NCI-H1694 (cell line): Measurements from ENCODE around the gene TRAPPC11.

Experiments used
- DNase-seq: peaks from one replicate; lab custom pipeline; 2025; lab: John Stamatoyannopoulos, UW

The TRAPPC11 gene

DNA sequence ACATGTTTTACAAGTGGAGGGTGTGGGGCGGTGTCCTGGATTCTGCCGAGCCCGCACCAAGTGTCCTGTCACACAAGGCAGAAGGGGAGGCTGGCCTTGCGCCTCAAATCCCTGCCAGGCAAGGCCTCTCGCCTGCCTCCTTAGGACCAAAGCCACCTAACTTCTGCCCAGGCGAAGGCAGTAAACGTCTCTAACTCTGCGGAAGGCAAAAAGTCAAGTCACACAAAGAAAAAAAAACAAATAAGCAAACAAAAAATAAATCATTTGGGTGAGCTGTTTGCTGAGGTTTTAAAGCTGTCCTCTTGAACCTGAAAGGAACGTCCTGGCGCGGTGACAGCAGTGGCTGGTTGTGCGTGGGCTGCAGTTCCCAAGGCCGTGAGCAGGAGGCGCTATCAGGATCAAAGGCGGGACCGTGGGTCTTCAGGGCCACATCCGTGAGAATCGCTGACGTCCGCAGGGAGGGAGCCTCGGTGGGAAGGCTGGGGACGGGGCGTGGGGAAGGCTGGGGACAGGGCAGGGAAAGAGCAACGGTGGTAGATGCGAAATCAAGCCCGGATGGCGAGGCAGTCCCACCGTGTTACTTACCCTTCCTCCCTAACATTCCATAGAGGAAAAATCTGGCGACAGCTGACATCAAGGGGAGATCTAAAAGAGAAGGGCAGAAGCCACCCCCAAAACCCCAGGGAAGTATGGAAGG lies 99.1 kb downstream of the TRAPPC11 start:
- no peak for DNase-seq

DNA sequence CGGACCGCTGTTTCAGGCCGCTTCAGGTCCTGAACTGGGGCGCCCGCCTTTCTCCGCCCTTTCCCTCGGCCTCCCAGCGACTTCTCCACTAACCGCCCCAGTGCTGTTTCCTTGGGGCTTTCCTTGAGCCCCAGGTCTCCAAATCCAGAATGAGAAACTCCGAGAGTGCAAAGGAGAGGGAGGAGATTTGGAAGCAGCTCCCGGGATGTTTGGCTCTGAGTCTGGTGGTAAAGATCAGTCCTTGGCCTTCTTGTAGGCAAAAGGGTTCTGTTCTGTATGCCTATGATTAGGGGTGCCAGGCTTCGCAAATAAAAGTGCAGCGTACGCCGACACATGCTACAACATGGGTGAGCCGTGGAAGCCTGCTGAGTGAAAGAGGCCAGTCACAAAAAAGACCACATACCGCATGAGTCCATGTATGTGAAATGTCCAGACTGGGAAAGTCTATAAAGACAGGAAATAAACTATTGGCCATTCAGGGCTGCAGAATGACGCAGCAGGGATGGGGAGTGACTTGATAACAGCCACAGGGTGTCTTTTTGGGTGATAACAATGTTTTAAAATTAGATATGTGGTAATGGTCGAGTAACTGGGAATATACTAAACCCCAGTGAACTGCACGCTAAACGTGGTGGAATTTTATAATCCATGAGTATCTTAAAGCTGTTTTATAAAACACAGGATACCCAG lies 99.8 kb downstream of the TRAPPC11 start:
- DNase-seq, result no peak

DNA sequence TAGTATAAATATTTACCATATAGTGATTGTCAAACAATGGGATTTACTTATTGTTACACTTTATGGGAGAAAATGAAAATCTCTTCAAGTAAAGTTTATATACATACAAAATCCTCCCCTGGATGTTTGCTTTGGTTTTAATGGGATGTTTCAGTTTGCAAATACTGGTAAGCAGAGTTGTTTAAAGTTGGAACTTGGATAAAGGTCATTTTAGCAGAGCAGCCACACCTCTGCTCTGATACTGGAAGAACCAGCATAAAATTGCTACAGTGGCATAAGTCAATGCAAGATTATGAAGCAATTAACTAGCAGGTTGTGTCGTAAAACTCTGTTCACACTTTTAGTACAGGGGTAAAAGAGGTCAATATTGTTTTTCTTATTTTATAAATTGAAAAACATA lies 101.2 kb downstream of the TRAPPC11 start:
- DNase-seq, result no peak
